T-helper 2 cell treated with Interferon-gamma antibody and Interleukin-4, amounts not matched to agents 100 ng/mL and 5 ng/mL, for 36 hours (primary cell): ENCODE results near the gene COLGALT1. TPM values are rescaled to one million over a fixed set of nuclear protein-coding genes. Genes with fewer than 3 reads are reported as not detected.
"Not testable (repeated sequence)": the region's sequence is repeated elsewhere in the genome, so short reads cannot be mapped to it uniquely, and the experiment has no call there.

ENCODE experiments used
- intact Hi-C: fragments of 100-400 bp; cut with micrococcal nuclease; formaldehyde crosslinking; loops from one replicate; pipeline ENCODE4 v1.15.1; 2023
- total RNA-seq: library from RNA; stranded (reverse); gene quantifications from 2 replicates; pipeline ENCODE4 v1.2.3, GENCODE V29; 2022

COLGALT1 gene
- total RNA-seq, 1 donor from 2014 or later = 61.7 TPM

DNA sequence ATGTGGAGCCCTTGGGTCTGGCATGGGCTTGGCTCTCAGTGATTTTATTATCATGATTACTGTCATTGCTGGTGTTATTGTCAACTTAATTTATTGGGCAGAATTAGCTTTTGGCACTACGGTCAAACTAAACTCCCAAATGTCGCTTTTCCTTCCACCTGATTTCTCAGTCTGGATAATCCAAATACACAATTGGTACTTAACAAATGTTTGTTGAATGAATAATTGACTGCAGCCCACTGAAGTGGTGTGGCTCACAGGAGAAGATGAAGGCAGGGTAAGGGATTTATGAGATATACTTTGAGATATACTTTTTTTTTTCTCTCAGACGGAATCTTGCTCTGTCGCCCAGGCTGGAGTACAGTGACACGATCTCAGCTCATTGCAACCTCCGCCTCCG is 1.5 kb downstream of the COLGALT1 start:
- intact Hi-C loops = loop anchor here (10.0 kb wide), 1 partner anchor 188 kb away; no protein-coding TSS in a partner anchor

DNA sequence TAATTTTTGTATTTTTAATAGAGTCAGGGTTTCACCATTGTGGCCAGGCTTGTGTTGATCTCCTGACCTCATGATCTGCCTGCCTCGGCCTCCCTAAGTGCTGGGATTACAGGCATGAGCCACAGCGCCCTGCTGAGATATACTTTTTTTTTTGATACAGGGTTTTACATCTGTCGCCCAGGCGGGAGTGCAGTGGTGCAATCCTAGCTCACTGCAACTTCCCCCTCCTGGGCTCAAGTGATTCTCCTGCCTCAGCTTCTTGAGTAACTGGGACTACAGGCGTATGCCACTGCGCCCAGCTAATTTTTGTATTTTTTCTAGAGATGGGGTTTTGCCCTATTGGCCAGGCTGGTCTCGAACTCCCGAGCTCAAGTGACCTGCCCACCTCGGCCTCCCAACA is 2.0 kb downstream of the COLGALT1 start:
- intact Hi-C loops = loop anchor here (10.0 kb wide), 1 partner anchor 187 kb away; no protein-coding TSS in a partner anchor

DNA sequence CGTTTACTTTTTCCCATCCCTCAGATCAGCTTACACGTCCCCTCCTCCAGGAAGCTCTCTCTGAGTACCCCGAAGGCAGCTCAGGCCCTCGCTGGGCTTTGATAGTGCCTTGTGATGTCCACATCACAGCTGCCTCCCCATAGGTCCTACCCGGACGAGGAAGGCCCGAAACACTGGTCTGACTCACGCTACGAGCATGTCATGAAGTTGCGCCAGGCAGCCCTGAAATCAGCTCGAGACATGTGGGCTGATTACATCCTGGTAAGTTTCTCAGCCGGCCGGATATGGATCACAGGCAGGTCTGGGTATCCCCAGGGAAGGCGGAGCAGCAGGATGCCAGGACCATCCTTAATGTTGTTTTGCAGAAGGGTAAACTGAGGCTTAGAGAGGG is 4.8 kb downstream of the COLGALT1 start:
- intact Hi-C loops = no loop called here

DNA sequence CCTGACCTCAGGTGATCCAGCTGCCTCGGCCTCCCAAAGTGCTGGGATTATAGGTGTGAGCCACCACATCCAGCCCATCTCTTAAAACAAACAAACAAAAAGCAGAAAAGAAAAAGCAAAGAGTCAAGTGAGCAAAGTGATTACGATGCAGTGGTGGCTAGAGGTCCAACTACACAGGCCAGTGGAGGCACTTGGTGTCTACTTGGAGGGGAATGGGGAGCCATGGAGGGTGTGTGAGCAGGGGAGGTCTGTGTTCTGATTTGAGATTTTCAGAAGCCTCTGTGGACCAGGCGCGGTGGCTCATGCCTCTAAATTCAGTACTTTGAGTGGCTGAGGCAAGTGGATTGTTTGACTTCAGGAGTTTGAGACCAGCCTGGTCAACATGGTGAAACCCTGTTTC is 6.6 kb downstream of the COLGALT1 start:
- intact Hi-C loops = no loop called here

DNA sequence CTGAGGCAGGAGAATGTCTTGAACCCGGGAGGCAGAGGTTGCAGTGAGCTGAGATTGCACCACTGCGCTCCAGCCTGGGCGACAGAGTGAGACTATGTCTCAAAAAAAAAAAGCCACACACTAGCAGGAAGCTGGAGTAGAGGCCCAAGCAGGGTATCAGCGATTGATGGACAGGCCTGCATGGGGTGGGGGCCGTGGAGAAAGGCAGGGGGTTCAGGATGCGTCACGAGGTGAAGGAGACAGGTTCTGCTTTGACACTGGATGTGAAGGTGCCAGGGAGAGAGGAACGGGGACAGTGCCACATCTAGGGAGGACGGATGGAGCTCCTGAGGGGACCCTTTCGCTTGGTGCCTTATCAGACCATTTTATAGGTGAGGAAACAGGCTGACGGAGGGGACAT is 7.1 kb downstream of the COLGALT1 start:
- intact Hi-C loops = no loop called here

DNA sequence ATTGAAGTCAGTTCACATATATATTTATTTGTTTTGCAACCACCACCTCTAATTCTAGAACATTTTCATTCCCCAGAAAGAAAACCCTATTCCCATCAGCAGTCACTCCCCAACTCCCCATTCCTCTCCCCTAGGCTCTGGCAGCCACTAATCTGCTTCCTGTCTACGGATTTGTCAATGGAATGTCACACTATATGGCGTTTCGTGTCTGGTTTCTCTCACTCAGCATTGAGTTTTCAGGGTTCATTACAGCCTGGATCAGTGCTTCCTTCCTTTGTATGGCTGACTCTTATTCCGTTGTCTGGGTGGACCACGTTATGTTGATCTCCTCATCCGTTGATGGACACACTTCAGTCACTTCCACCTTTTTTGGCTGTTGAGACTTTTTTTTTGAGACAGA is 9.3 kb downstream of the COLGALT1 start:
- intact Hi-C loops = no loop called here

DNA sequence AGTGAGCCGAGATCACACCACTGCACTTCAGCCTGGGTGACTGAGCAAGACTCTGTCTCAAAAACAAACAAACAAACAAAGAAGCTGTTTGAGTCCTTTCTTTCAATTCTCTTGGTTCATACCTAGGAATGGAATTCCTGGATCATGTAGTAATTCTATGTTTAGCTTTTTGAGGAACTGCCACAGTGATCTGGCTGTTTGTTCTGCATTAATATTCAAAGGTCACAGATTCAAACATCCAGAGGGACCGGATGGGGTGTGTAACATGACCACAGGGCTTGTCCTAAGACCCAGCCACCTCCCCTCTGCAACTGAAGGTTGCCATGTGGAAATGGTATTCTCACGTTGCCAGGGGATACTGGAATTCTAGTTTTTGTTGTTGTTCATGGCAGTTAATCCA is 10.2 kb downstream of the COLGALT1 start:
- intact Hi-C loops = no loop called here

DNA sequence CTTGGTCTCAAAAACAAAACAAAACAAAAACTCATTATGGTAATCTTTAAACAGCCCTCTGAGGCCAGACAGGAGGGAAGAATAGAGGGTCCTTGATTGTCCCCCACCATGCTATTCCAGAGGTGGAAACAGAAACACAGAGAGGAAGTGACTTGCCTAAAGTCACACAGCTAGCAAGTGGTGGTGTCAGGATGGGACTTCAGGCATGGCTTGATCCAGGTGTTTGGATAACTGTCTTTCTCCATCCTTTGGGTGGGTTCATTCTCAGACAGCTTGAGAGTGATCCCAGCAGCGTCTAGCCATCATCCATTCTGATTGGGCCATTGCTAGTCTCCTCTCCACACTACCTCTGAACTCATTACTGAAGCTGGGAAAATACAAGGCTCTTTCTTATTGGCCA is 12.5 kb downstream of the COLGALT1 start:
- intact Hi-C loops = no loop called here

DNA sequence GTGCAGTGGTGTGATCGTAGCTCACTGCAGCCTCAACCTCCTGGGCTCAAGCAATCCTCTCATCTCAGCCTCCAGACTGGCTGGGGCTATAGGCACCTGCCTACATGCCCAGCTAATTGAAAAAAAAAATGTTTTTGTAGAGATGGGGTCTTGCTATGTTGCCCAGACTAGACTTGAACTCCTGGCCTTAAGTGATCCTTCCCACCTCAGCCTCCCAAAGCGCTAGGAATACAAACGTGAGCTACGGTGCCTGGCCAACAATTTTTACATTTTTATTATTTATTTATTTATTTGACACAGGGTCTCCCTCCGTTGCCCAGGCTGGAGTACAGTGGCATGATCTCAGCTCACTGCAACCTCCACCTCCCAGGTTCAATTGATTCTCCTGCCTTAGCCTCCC is 14.8 kb downstream of the COLGALT1 start:
- intact Hi-C loops = loop anchor here (10.0 kb wide), 1 partner anchor 115 kb away; no protein-coding TSS in a partner anchor

DNA sequence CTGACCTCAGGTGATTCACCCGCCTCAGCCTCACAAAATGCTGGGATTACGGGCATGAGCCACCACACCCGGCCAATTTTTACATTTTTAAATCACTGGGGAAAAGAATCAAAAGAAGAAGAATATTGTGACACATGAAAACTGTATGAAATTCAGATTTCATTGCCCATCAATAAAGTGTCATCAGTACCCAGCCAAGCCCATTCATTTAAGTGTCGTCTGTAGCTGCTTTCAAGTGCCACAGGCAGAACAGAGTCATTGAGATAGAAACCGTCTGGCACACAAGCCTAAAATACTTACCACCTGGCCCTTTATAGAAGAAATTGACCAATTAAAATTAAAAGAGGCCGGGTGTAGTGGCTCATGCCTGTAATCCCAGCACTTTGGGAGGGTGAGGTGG is 15.3 kb downstream of the COLGALT1 start:
- intact Hi-C loops = loop anchor here (10.0 kb wide), 1 partner anchor 116 kb away; no protein-coding TSS in a partner anchor

DNA sequence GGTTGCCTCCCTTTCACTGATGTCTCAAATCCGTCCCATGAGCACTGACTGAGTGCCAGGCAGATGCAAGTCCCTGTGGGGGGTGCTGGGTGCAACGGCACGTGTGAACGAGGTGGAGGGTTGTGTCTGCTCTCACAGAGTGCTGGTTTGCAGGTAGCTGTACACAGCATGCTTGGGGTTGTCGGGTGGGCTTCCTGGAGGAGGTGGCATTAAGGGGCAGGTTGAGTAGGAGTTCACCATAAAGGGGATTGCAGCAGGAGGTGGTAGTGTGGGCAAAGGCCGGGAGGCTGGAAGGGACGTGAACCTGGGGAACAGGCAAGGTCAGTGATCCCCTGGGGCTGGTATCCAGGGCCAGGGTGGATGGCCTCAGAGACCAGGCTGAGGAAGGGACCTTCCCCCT is 17.2 kb downstream of the COLGALT1 start:
- intact Hi-C loops = loop anchor here (10.0 kb wide), 1 partner anchor 118 kb away; no protein-coding TSS in a partner anchor

DNA sequence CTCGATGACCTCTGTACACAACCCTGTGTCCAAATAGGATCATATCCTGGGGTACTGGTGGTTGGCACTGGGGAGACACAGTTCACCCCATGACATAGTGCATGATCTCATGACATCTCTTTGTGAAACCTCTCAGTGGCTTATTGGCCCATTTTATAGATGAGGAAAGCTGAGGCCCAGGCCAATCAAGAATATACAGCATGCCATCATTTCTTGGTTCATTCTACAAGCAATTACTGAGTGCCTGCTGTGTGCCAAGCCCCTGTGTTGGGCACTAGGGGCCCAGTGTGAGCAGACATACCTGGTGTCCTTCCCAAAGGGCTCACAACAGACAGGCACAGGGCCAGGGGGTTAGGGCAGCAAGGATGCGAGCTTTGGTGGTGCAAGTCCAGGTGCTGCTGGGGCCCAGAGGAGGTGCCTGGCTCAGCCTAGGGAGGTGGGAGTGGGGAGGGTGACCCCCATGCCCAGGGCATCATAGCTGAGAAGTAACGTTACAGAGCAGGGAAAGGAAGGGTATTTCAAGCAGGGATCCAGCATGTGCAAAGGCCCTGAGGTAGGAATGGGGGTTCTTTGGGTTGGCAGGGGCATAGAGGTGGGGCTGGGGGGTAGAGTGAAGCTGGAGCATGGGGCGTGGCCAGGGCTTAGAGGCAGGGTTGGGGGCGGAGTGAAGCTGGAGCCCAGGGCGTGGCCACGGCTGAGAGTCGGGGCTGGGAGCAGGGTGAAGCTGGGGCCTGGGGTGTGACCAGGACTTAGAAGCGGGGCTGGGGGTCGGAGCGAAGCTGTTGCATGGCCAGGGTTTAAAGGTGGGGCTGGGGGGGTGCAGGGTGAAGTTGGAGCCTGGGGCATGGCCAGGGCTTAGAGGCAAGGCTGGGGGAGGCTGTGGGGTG is 20.7 kb downstream of the COLGALT1 start:
- intact Hi-C loops = loop anchor here (2.0 to 10.0 kb wide), 2 partner anchors 79 to 121 kb away; no protein-coding TSS in a partner anchor

DNA sequence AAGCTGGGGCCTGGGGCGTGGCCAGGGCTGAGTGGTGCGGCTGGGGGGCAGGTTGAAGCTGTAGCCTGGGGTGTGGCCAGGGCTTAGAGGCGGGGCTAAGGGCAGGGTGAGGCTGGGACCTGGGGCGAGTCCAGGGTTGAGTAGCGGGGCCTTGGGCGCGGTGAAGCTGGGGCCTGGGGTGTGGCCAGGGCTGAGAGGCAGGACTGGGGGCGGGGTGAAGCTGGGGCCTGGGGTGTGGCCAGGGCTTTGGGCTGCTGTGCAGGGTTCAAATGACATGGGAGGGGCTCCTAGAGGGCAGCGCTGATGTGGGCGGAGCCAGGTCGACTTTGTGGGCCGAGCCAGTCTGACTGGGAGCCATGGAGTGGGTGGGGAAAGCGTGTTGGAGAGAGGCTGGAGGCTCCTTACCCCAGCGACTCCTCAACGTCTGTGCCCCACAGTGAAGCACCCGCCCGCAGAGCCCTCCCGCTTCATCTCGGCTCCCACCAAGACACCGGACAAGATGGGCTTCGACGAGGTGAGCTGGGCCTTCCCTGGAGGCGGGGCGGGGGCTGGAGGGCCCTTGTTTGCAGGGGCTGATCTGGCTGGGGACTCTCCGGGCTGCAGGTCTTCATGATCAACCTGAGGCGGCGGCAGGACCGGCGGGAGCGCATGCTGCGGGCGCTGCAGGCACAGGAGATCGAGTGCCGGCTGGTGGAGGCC is 21.5 kb downstream of the COLGALT1 start:
- intact Hi-C loops = loop anchor here (10.0 kb wide), 1 partner anchor 122 kb away; no protein-coding TSS in a partner anchor

DNA sequence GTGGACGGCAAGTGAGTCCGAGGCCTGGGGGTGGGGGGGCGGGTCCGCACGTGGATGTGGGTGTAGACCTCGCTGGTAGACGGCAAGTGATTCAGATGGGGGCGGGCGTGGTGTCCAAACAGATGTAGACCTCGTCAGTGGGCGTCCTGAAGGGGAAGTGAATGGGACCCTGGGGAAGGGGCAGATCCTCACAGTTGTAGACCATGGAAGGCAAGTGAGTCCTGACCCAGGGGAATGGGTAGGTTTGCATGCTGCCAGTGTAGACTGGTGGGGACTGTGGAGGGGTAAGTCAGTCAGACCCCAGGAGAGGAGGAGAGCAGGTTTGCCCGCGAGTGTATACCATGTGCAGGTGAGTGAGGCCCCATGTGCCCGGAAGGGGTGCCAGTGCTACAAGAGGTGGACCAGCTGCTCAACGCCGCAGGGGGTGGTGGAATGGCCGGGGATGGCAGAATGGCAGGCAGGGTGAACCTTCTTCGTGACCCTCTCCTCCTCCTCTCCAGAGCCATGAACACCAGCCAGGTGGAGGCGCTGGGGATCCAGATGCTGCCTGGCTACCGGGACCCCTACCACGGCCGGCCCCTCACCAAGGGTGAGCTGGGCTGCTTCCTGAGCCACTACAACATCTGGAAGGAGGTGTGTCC is 22.1 kb downstream of the COLGALT1 start:
- intact Hi-C loops = loop anchor here (10.0 kb wide), 1 partner anchor 123 kb away; no protein-coding TSS in a partner anchor

DNA sequence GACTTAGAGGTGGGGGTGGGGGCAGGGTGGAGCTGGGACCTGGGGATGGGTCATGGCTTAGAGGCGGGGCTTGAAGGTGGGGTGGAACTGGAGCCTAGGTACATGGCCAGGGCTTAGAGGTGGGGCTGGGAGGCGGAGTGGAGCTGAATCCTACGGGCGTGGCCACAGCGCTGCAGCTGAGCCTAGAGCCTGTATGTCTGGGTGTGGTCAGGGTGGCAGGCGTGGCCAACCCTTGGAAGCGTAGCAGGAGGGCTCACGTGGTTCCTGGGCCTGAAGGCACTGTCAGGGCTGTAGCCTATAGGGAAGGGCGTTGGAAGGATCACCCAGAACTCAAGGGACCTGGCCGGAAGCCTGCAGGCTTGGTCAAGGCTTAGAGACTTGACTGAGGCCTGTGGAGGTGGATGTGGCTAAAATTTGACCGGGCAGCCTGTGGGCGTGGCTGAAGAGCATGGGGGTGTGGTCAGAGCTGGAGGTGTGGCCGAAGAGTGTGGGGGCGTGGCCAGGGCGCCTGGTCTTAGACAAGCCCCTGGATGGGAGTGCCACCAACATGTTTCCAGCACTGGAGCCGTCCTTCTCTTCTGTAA is 24.3 kb downstream of the COLGALT1 start:
- intact Hi-C loops = loop anchor here (10.0 kb wide), 1 partner anchor 125 kb away; no protein-coding TSS in a partner anchor

DNA sequence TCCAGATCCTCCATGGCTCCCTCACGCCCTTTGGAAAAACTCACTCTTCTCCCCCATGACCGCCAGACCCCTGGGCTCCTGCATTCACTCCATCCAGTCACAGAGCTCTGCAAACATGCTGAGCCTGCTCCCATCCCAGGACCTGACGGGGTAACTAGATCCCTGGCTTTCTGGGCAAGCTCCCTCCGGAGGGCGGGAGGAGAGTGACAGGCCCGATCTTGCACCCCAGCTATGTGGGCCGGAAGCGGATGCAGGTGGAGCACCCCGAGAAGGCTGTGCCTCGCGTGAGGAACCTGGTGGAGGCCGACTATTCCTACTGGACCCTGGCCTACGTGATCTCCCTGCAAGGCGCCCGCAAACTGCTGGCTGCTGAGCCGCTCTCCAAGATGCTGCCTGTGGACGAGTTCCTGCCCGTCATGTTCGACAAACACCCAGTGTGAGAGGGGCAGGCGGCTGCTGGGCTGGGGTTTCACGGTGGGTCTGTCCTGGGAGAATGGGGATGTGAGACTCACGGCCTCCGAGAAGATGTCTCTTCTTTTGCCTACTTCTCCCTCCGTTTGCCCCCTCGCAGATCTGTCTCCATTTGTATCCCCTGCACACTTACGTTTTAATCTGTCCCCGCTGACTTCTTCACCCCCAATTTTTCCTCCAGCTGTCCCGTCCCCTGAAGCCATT is 25.2 kb downstream of the COLGALT1 start:
- intact Hi-C loops = no loop called here

DNA sequence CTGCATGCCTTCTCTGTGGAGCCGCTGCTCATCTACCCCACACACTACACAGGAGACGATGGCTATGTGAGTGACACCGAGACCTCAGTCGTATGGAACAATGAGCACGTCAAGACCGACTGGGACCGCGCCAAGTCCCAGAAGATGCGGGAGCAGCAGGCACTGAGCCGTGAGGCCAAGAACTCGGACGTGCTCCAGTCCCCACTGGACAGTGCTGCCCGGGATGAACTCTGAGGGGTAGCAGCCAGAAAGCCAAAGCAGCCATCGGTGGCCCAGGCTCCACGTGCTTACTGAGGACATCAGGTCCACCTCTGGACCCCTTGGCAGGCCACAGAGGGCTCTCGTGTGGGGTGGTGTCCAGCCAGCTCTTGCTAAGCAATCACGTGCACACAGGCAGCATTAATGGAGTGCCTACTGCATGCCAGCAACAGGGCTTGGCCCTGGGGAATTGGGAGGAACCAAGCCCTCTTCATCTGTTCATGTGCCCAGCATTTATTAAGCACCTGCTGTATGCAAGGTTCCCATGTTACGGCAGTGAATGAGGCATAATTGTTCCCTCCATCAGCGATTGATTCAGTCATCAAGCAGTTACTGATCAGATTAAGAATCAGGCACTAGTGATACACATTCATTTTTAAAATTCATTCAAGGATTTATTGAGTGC is 25.9 kb downstream of the COLGALT1 start:
- intact Hi-C loops = no loop called here

DNA sequence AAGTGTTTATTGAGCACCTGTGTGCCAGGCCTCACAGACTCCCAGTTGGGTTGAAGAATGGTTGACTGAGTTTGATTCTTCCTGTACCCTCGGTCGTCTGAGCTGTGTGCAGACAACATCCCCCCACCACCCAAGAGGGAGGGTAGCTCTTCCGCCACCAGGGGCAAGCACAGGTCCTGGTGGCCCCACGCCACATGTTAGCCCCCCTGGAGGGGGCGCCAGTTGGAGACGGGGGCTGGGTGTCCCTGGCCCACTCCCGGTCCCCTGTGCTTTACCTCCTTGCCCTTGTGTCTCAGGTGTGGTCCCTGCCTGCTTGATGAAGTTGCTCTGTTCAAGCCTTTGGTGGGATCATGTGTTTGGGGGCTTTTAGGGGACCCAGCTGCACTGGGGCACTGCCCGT is 27.2 kb downstream of the COLGALT1 start:
- intact Hi-C loops = no loop called here

DNA sequence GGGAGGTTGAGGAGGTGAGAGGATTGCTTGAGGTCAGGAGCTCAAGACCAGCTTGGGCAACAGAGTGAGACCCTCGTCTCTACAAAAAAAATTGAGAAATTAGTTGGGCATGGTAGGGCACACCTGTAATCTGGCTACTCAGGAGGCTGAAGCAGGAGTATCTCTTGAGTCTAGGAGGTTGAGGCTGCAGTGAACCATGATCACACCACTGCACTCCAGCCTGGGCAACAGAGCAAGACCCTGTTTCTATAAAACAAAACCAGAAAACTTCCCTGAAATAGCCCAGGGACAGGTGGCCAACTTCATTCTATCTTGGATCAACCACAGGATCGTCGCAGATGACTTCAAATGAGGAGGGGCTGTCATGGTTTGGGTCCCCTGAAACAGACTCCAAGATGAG is 28.7 kb downstream of the COLGALT1 start:
- intact Hi-C loops = no loop called here

DNA sequence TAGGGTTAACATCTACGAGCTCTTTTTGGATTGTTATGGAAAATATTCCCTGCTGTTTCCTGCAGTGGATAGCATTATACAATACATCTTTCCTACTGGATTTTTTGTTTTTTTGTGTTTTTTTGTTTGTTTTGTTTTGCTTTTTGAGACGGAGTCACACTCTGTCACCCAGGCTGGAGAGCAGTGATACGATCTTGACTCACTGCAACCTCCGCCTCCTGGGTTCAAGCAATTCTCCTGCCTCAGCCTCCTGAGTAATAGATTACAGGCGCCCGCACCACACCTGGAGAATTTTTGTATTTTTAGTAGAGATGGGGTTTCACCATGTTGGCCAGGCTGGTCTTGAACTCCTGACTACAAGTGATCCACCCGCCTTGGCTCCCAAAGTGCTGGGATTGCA is 29.9 kb downstream of the COLGALT1 start:
- intact Hi-C loops = not testable (repeated sequence)
